ENCODE measurements around the gene KRT73. TPM values are rescaled to one million over a fixed set of nuclear protein-coding genes. Genes with fewer than 3 reads are reported as not detected.

Gene KRT73
- total RNA-seq, 2 donors from 2014 or later = not detected

GRCh38 chr12:52657250-52657902, 39.0 kb upstream of the KRT73 start:
- Histone ChIP-seq H3K27me3 (ENCODE audit: control insufficient read depth, insufficient read depth, low read length, poor library complexity, severe bottlenecking) (peaks cover 5% of the 10 kb centered on the region), H3K4me3 (ENCODE audit: low read length) (no peak overlapping the region), H3K36me3 (ENCODE audit: control insufficient read depth, insufficient read depth, low read length) (no peaks in the 10 kb centered on the region), H3K27ac (ENCODE audit: low read depth, low read length) (no peak overlapping the region), H3K4me1 (ENCODE audit: control insufficient read depth, insufficient read depth, low read length) (no peaks in the 10 kb centered on the region), H3K9ac (ENCODE audit: extremely low read depth, low read length, poor library complexity, severe bottlenecking) (no peak overlapping the region), H3K9me3 (ENCODE audit: control insufficient read depth, low read length) (peaks cover under 1% of the 10 kb centered on the region)
- H3K27me3 Mint-ChIP-seq (ENCODE audit: insufficient read depth) = peaks cover 12% of the 10 kb centered on the region
- 88 to 95% methylated on average over 4 to 6 of the region's 6 CpGs for WGBS, 2 experiments (ENCODE audit: insufficient coverage in 1 of 2, insufficient read length in 1 of 2)
- TF ChIP-seq, protein P1, sequence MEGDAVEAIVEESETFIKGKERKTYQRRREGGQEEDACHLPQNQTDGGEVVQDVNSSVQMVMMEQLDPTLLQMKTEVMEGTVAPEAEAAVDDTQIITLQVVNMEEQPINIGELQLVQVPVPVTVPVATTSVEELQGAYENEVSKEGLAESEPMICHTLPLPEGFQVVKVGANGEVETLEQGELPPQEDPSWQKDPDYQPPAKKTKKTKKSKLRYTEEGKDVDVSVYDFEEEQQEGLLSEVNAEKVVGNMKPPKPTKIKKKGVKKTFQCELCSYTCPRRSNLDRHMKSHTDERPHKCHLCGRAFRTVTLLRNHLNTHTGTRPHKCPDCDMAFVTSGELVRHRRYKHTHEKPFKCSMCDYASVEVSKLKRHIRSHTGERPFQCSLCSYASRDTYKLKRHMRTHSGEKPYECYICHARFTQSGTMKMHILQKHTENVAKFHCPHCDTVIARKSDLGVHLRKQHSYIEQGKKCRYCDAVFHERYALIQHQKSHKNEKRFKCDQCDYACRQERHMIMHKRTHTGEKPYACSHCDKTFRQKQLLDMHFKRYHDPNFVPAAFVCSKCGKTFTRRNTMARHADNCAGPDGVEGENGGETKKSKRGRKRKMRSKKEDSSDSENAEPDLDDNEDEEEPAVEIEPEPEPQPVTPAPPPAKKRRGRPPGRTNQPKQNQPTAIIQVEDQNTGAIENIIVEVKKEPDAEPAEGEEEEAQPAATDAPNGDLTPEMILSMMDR (conservative IDR thresholded peaks at IDR 0.05) = no peak
- no peaks in the 10 kb centered on the region for H3K4me1 Mint-ChIP-seq
- H3K36me3 Mint-ChIP-seq (ENCODE audit: low read depth) = no peaks in the 10 kb centered on the region
- no peak for DNase-seq
- H3K4me3 Mint-ChIP-seq = no peak overlapping the region
- no peaks in the 10 kb centered on the region for H3K9me3 Mint-ChIP-seq
- H3K27ac Mint-ChIP-seq = no peak overlapping the region

GRCh38 chr12:52656616-52657015, 38.3 kb upstream of the KRT73 start:
- Mint-ChIP-seq H3K27me3 (ENCODE audit: insufficient read depth) (peaks cover 14% of the 10 kb centered on the region), H3K4me3 (no peak overlapping the region), H3K36me3 (ENCODE audit: low read depth) (no peaks in the 10 kb centered on the region), H3K4me1 (no peaks in the 10 kb centered on the region), H3K9me3 (no peaks in the 10 kb centered on the region), H3K27ac (no peak overlapping the region)
- no peak for DNase-seq
- WGBS, 2 experiments (ENCODE audit: insufficient coverage in 1 of 2, insufficient read length in 1 of 2) = 88 to 100% methylated on average over 1 to 4 of the region's 4 CpGs
- TF ChIP-seq, protein P1 (conservative IDR thresholded peaks at IDR 0.05) = no peak
- no peaks in the 10 kb centered on the region for H3K36me3 ChIP-seq (ENCODE audit: control insufficient read depth, insufficient read depth, low read length)
- H3K27me3 ChIP-seq (ENCODE audit: control insufficient read depth, insufficient read depth, low read length, poor library complexity, severe bottlenecking) = peaks cover 5% of the 10 kb centered on the region
- peaks cover 7% of the 10 kb centered on the region for H3K9me3 ChIP-seq (ENCODE audit: control insufficient read depth, low read length)
- H3K27ac ChIP-seq (ENCODE audit: low read depth, low read length) = no peak overlapping the region
- no peaks in the 10 kb centered on the region for H3K4me1 ChIP-seq (ENCODE audit: control insufficient read depth, insufficient read depth, low read length)
- no peak overlapping the region for H3K4me3 ChIP-seq (ENCODE audit: low read length)
- no peak overlapping the region for H3K9ac ChIP-seq (ENCODE audit: extremely low read depth, low read length, poor library complexity, severe bottlenecking)

- Mint-ChIP-seq H3K4me1 (no peaks in the 10 kb centered on the region), H3K27ac (no peak overlapping the region), H3K4me3 (no peak overlapping the region), H3K27me3 (ENCODE audit: insufficient read depth) (peaks cover 15% of the 10 kb centered on the region), H3K9me3 (no peaks in the 10 kb centered on the region), H3K36me3 (ENCODE audit: low read depth) (no peaks in the 10 kb centered on the region)
- DNase-seq = no peak
- WGBS, 2 experiments (ENCODE audit: insufficient coverage in 1 of 2, insufficient read length in 1 of 2) = 85 to 87% methylated on average over 5 to 8 of the region's 8 CpGs
- no peak overlapping the region for H3K4me3 ChIP-seq (ENCODE audit: low read length)
- H3K4me1 ChIP-seq (ENCODE audit: control insufficient read depth, insufficient read depth, low read length) = no peaks in the 10 kb centered on the region
- H3K27me3 ChIP-seq (ENCODE audit: control insufficient read depth, insufficient read depth, low read length, poor library complexity, severe bottlenecking) = peaks cover 5% of the 10 kb centered on the region
- no peak overlapping the region for H3K27ac ChIP-seq (ENCODE audit: low read depth, low read length)
- no peak overlapping the region for H3K9ac ChIP-seq (ENCODE audit: extremely low read depth, low read length, poor library complexity, severe bottlenecking)
- H3K36me3 ChIP-seq (ENCODE audit: control insufficient read depth, insufficient read depth, low read length) = no peaks in the 10 kb centered on the region
- peaks cover 7% of the 10 kb centered on the region for H3K9me3 ChIP-seq (ENCODE audit: control insufficient read depth, low read length)
- TF ChIP-seq, protein P1 (conservative IDR thresholded peaks at IDR 0.05) = no peak
Measured at GRCh38 chr12:52655720-52656124, 37.4 kb upstream of the KRT73 start.

All from endodermal cell (in vitro differentiated cells).